Astrocyte of the cerebellum (primary cell): ENCODE data around the gene NPY4R2.
"Not testable (repeated sequence)": the region's sequence is repeated elsewhere in the genome, so short reads cannot be mapped to it uniquely, and the experiment has no call there.

Experiments used
- DNase-seq: peaks from one replicate; pipeline ENCODE4 v3.0.0-alpha.2; 2011; ENCODE audit warnings: low read depth
- H3K4me3 ChIP-seq: 2 replicates; pipeline ENCODE4 v1.5.1; 2011; ENCODE audit warnings: mild to moderate bottlenecking, low read depth, low read length, moderate library complexity
- in situ Hi-C: cut with HindIII; loops from 2 replicates; pipeline ENCODE4 v1.10.0; 2017; ENCODE audit warnings: low sequenced_read_pairs

NPY4R2 gene

GRCh38 chr10:47918475-47918874, at the start of gene NPY4R2:
TSS of gene NPY4R2 (plus strand) at chr10:47918662. CDS start at chr10:47921988, 3,326 bp downstream.
- H3K4me3 ChIP-seq, DNase-seq, in situ Hi-C loops: not testable (repeated sequence)

- DNase-seq, H3K4me3 ChIP-seq, in situ Hi-C loops: not testable (repeated sequence)
These were observed 47.6 kb upstream of the NPY4R2 start for GRCh38 chr10:47870887-47871286.

- DNase-seq, H3K4me3 ChIP-seq, in situ Hi-C loops: not testable (repeated sequence)
These were observed 46.8 kb upstream of the NPY4R2 start for GRCh38 chr10:47871485-47872180.

GRCh38 chr10:47872236-47872635, 46.2 kb upstream of the NPY4R2 start:
- DNase-seq, H3K4me3 ChIP-seq, in situ Hi-C loops: not testable (repeated sequence)

DNA sequence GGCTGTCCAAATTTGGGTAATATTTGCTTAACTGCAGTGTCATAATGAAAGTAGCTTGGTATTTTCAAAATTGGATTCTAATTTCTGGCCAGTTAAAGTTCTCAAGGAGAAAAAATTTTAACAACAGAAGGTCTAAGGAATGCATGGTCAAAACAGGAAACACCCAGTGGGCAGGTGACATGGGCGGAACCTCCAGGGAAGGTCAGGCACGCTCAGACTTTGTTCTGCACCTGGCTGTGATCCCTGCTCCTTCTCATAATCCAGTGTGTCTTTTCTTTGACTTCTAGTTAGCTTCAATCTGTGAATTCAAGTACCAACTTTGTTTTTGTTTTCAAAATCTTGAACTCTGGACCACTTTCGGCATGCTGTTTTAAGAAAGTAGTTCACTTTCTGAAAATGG, 34.2 kb upstream of the NPY4R2 start:
- H3K4me3 ChIP-seq, DNase-seq, in situ Hi-C loops: not testable (repeated sequence)

GRCh38 chr10:47884934-47885333, 33.5 kb upstream of the NPY4R2 start:
- in situ Hi-C loops, DNase-seq, H3K4me3 ChIP-seq: not testable (repeated sequence)

- H3K4me3 ChIP-seq, DNase-seq, in situ Hi-C loops: not testable (repeated sequence)
These were observed 32.1 kb upstream of the NPY4R2 start for GRCh38 chr10:47886356-47886755.

GRCh38 chr10:47886827-47887226, 31.6 kb upstream of the NPY4R2 start:
- H3K4me3 ChIP-seq, in situ Hi-C loops, DNase-seq: not testable (repeated sequence)

GRCh38 chr10:47890737-47891136, 27.7 kb upstream of the NPY4R2 start:
- in situ Hi-C loops, DNase-seq, H3K4me3 ChIP-seq: not testable (repeated sequence)

- DNase-seq, in situ Hi-C loops: not testable (repeated sequence)
These were observed 25.8 kb upstream of the NPY4R2 start for GRCh38 chr10:47892494-47893261.

DNA sequence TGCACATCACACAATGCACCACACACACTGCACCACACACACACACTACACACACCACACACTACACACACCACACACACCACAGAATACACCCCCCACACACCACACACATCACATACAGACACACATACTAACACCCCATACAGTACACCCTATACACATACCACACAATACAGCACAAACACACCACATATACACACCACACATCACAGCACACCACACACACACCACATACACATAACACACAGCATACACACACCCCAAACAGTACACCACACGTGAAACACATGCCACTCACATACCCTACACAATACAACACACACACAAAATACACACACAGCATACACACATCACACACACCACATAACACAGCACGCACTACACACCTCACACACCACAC, 23.9 kb upstream of the NPY4R2 start:
- in situ Hi-C loops, DNase-seq, H3K4me3 ChIP-seq: not testable (repeated sequence)

More at GRCh38 chr10:47892494-47893261, 25.8 kb upstream of the NPY4R2 start:
- H3K4me3 ChIP-seq: not testable (repeated sequence)

DNA sequence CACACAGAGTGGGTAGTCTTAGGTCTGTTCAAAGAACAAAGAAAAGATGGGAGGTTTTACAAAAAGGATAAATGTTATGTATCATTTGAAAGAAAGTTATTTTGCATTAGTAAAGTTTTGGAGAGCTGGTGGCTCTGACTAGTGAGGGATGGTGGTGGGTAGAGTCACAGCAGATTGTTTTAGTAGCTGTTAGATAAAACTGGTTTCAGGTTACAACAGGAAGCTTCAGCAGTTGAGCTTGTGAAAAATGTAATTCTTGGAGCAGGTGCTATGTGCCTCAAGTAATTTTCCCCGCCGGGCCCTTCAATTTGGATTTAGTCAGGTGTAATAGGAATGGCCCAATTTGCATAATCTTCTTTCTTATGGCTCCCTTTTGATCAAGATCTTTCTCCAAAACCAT, 20.6 kb upstream of the NPY4R2 start:
- DNase-seq, H3K4me3 ChIP-seq, in situ Hi-C loops: not testable (repeated sequence)

- H3K4me3 ChIP-seq, DNase-seq, in situ Hi-C loops: not testable (repeated sequence)
These were observed 9.1 kb upstream of the NPY4R2 start for GRCh38 chr10:47909333-47909732.

DNA sequence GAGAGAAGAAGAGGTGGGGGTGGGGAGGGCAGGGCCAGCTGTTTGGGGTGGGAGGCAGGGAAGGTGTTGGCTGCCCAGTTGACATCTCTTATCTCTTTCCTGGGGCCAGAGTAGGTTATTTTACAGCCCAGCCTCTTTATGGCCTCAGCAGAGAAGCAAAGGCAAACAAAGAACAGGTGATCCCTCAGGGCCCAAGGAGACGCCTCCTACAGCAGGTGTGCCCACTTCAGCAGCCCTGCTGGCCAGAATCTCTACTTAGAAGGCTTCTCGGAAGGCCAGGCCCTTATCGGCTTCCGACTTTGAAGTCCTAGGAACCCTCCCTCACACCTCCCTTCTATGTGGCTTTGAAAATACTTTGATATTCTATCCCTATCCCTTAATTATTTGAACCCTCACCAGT, 8.0 kb upstream of the NPY4R2 start:
- in situ Hi-C loops, H3K4me3 ChIP-seq, DNase-seq: not testable (repeated sequence)

- H3K4me3 ChIP-seq, in situ Hi-C loops, DNase-seq: not testable (repeated sequence)
These were observed 4.4 kb upstream of the NPY4R2 start for GRCh38 chr10:47914052-47914451.
